ENCODE measurements around the gene HNRNPL. TPM values are rescaled to one million over a fixed set of nuclear protein-coding genes. Genes with fewer than 3 reads are reported as not detected.
"Not testable (repeated sequence)": the region's sequence is repeated elsewhere in the genome, so short reads cannot be mapped to it uniquely, and the experiment has no call there.

Gene HNRNPL
- total RNA-seq, 2 donors from 2014 or later, result 102 to 115 TPM

GRCh38 chr19:38816131-38816750, 33.5 kb downstream of the HNRNPL start:
- Histone ChIP-seq H3K4me1 (peaks cover 0 to 16% of the 10 kb centered on the region in 2 donors), H3K27me3 (no peaks in the 10 kb centered on the region), H3K9me3 (no peaks in the 10 kb centered on the region), H3K27ac (no peak overlapping the region), H3K36me3 (peaks cover 39% of the 10 kb centered on the region), H3K4me3 (no peak overlapping the region)
- no peak for DNase-seq (ENCODE audit: low spot score)
- TF ChIP-seq CTCF (IDR thresholded peaks at IDR 0.05), result no peak

GRCh38 chr19:38815059-38816001, 34.5 kb downstream of the HNRNPL start:
- Histone ChIP-seq H3K4me1 (peaks cover 0 to 10% of the 10 kb centered on the region in 2 donors), H3K36me3 (peaks cover 39% of the 10 kb centered on the region), H3K4me3 (no peak overlapping the region), H3K9me3 (no peaks in the 10 kb centered on the region), H3K27me3 (no peaks in the 10 kb centered on the region), H3K27ac (no peak overlapping the region)
- DNase-seq (ENCODE audit: low spot score), result no peak
- TF ChIP-seq CTCF (IDR thresholded peaks at IDR 0.05), result no peak

- H3K27ac ChIP-seq; H3K4me1 ChIP-seq; DNase-seq (ENCODE audit: low spot score); H3K27me3 ChIP-seq; H3K4me3 ChIP-seq; H3K9me3 ChIP-seq: not testable (repeated sequence)
- H3K36me3 ChIP-seq, result peaks cover 39% of the 10 kb centered on the region
Measured at GRCh38 chr19:38813932-38814331, 35.9 kb downstream of the HNRNPL start.

- H3K4me1 ChIP-seq, result no peaks in the 10 kb centered on the region
- H3K36me3 ChIP-seq, result peaks cover 38% of the 10 kb centered on the region
- H3K27me3 ChIP-seq, result no peaks in the 10 kb centered on the region
- H3K4me3 ChIP-seq, result no peak overlapping the region
- no peaks in the 10 kb centered on the region for H3K9me3 ChIP-seq
- DNase-seq (ENCODE audit: low spot score), result no peak
- no peak overlapping the region for H3K27ac ChIP-seq
- no peak for TF ChIP-seq CTCF (IDR thresholded peaks at IDR 0.05)
Measured at GRCh38 chr19:38813323-38813722, 36.5 kb downstream of the HNRNPL start.

GRCh38 chr19:38812841-38813320, 36.9 kb downstream of the HNRNPL start, which contains the start of gene LGALS4:
TSS of gene LGALS4 (minus strand) at chr19:38812945. CDS start at chr19:38812886, 59 bp downstream.
- Histone ChIP-seq H3K27ac (no peak within 1 kb of the TSS), H3K4me1 (no peaks in the 10 kb centered on the region), H3K36me3 (peaks cover 33% of the 10 kb centered on the region), H3K4me3 (no peak within 1 kb of the TSS), H3K27me3 (no peaks in the 10 kb centered on the region), H3K9me3 (no peaks in the 10 kb centered on the region)
- TF ChIP-seq CTCF (IDR thresholded peaks at IDR 0.05), result no peak
- no peak for DNase-seq (ENCODE audit: low spot score)

Measured in right atrium auricular region (tissue), 2 donors.